LNCaP clone FGC (cell line): ENCODE results near the gene MAP3K9.

ENCODE experiments used
- DNase-seq: peaks from one replicate; pipeline ENCODE4 v3.0.0-alpha.2; 2011; ENCODE audit warnings: low read depth
- H3K4me3 ChIP-seq: 2 replicates; pipeline ENCODE4 v1.5.1; 2011; ENCODE audit warnings: mild to moderate bottlenecking, low read depth, low read length, control low read depth
- CTCF ChIP-seq: IDR thresholded peaks from 2 replicates; pipeline ENCODE4 v1.5.1; 2012; ENCODE audit warnings: mild to moderate bottlenecking; ENCODE audit not compliant: control insufficient read depth, insufficient read depth; ENCODE audit errors: extremely low read depth

The MAP3K9 gene

DNA sequence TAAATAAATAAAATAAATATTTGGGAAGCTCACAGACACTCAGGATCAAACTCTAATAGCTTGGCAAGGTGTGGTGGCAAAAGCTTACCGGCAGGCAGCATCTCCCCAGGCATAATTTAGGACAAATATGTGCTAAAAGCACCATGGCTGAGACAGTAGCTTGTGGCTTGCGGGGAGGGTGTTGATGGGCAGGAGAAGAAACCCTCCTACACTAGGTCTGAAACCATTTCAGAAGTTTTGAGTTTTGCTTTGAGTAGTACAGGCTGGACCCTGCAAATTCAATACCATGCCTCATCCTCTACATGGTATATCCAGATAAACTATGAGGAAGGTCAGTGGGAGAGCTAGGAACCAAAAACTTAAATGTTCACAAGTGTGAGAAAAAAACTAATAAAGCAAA, 33.1 kb downstream of the MAP3K9 start:
- TF ChIP-seq CTCF = no peak
- DNase-seq = no peak
- H3K4me3 ChIP-seq = no peak overlapping the region

- no peak for TF ChIP-seq CTCF
- no peak for DNase-seq
- H3K4me3 ChIP-seq = no peak overlapping the region
These were observed 36.0 kb downstream of the MAP3K9 start for GRCh38 chr14:70773182-70773862.

DNA sequence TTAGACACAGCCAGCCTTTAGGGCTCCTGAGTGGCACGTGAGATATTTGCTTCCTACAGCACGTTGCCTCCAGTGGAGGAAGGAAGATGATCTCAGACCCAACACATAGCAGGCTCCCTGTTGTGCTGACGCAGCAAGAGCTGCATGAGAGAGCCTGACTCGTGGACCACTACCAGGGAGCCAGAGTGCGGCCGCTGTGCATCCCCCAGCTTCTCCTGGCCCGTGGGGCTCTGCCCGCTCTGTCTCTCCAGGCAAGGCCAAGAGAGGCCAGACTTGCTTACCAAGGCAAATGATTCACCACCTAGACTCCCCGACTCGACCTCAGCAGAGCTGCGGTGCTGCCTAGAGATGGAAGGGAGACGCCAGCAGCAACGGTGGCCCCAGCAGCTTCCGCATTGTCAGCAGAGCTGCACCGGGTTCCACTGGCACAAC, 37.5 kb downstream of the MAP3K9 start:
- H3K4me3 ChIP-seq = no peak overlapping the region
- DNase-seq = no peak
- TF ChIP-seq CTCF = no peak

GRCh38 chr14:70770490-70770889, 38.8 kb downstream of the MAP3K9 start:
- TF ChIP-seq CTCF = no peak
- no peak for DNase-seq

GRCh38 chr14:70759398-70759797, 49.9 kb downstream of the MAP3K9 start:
- no peak overlapping the region for H3K4me3 ChIP-seq
- TF ChIP-seq CTCF = no peak
- no peak for DNase-seq

More at GRCh38 chr14:70770490-70770889, 38.8 kb downstream of the MAP3K9 start:
- no peak overlapping the region for H3K4me3 ChIP-seq

GRCh38 chr14:70755655-70756054, 53.7 kb downstream of the MAP3K9 start:
- no peak for TF ChIP-seq CTCF
- no peak overlapping the region for H3K4me3 ChIP-seq
- DNase-seq = no peak

DNA sequence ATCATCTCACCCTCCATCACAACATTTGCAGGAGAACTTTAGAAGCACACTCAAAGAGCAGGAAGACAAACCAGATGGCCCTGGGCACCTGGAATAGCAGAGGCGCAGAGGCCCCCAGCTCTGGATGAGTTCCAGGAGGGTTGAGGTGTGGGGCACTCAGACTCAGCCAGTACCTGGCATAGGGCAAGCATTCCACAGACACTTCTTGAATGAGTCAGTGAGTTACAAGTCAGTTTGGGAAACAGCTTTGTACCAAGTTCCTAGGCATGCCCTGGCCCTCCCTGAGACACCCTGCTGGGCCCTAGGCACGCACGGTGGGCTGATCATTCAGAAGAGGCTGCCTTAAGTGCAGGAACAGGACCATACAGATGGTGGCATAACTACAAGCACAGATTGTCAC, 54.3 kb downstream of the MAP3K9 start:
- DNase-seq = no peak
- TF ChIP-seq CTCF = no peak
- no peak overlapping the region for H3K4me3 ChIP-seq
